Prostate gland (tissue), 2 donors: ENCODE measurements around the gene IFNLR1.

ENCODE experiments used
- CTCF ChIP-seq, 4 experiments: fragments of 200-600 bp in 2 of 4; fragments of 450-650 bp in 2 of 4; sonication (generic) in 2 of 4; IDR thresholded peaks; 1 replicate in 3 of 4; 2 replicates in 1 of 4; pipeline ENCODE4 v1.5.1; 2016 to 2019; ENCODE audit warnings: antibody characterized with exemption in 4 of 4, mild to moderate bottlenecking in 2 of 4, moderate library complexity in 2 of 4
- POLR2A ChIP-seq: fragments of 450-650 bp; IDR thresholded peaks from one replicate; pipeline ENCODE4 v1.6.1; 2016; ENCODE audit warnings: antibody characterized with exemption, mild to moderate bottlenecking
- POLR2AphosphoS5 ChIP-seq: sonication (generic); formaldehyde crosslinking; IDR thresholded peaks from one replicate; pipeline ENCODE4 v1.6.1; 2017; ENCODE audit warnings: antibody characterized with exemption

GRCh38 chr1:24110642-24111261, 76.3 kb downstream of the IFNLR1 start:
- no peak for TF ChIP-seq CTCF (IDR thresholded peaks at IDR 0.05)
- TF ChIP-seq POLR2A: no peak
- TF ChIP-seq POLR2AphosphoS5: no peak
